Fibroblast of the conjunctiva (primary cell): ENCODE data around the gene CRYGD.
"Not testable (repeated sequence)": the region's sequence is repeated elsewhere in the genome, so short reads cannot be mapped to it uniquely, and the experiment has no call there.

ENCODE experiments used
- DNase-seq: peaks from one replicate; pipeline ENCODE4 v3.0.0-alpha.2; 2010; ENCODE audit warnings: low read depth

CRYGD gene

DNA sequence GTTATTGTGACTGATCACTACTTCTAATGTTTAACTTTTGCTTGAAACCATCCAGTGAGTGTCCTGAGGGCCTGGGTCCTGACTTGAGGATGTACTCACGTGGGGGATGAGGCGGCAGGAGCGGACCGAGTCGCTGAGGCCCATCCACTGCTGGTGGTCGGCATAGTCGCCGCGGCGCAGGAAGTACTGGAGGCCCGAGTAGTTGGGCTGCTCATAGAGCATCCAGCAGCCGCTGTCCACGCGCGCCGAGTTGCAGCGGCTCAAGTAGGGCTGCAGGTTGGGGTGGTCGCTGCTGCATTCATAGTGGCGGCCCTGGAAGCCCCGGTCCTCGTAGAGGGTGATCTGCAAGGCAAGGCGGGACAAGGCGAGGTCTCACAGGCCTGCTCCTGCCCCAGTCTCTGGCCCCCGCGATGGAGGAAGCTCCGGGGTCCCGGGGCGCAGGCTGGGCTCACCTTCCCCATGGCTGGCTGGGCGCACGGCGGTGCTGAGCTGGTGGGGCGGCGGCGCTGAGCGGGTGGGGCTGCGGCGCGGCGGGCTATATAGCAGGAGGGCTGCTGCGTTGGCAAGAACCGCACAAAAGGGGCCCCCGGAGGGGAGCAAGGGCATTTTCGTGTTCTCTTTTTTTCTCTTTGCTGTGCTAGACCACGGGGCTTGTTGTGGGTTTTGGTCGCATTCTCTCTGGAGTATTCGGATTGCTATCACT is at the start of gene CRYGD:
CRYGD (minus strand) TSS at position 512 of the 703 bp plus-strand sequence; CDS start at position 461, 51 bp downstream.
- DNase-seq = not testable (repeated sequence)

DNA sequence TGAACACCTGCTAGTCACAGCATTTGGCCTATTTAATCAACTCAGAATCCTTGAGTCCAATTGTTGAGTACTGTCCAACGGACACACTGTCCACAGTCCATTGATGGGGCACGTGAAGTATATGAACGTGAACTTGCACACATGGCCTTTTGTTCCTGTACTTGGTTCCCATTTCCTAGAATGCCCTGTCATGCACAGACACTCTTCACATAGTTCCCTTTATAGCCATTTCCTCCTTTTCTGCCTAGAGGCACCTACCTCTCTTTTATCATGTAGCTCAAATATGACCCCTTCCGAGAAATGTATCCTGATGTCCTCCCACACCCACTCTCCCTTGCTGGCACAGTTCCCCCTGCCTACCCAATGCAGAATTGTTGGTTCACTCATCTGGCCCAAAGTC is 47.8 kb upstream of the CRYGD start:
- no peak for DNase-seq

DNA sequence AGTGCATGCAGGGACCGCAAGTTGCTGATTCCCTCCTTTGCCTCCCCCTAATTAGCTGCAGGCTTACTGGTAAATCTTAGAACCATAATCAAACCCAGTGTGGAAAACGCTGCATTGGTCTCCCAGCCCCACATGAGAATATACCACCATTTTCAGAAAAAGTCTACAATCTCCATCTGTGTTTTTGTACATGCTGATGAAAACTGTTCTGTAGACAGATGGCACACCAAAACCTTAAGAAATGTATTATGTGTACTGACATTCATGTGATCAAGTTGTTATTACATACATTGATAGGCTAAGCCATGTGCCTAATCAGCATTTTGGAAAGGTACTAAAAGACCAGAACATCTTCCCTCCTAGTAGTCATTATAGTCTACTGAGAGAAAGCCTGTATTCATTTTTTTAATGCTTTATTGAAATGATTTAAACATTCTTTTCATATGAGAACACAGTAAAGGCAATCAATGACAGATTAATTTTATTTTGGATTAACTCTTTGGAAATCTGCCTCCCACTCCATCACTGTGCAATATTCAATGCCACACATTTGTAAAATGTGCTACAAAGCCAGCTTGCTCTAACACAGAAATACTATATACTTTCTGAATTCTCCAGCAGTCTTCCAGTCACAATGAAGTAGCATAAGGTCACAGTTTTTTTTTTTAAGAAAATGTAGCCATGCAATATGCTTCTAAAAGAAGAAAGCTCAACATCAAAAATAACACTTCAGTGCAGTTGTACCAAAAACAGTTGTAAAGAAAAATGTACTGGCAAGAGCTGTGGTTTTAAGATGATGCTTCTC is 40.8 kb upstream of the CRYGD start:
- DNase-seq = no peak

DNA sequence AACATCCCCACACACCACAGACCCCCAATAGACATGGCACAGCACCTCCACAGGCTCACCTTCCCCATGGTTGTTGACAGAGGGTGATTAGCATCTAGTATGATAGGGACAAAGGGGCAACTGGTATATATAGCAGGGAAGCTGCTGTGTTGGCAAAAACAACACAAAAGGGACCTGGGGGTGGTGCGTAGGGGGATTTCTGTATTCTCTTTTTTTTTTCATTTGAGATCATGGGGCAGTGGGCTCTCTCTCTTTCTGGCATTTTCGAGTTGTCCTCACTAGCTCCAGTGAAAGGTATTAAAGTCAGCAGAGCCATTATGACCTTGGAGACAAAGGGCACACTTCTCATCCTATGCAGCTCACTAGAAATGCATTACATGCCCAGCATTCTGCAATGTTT is 39.2 kb upstream of the CRYGD start, which contains the start of gene CRYGA:
CRYGA (minus strand) TSS at position 101 of the 400 bp plus-strand sequence; CDS start at position 68, 33 bp downstream.
- DNase-seq = no peak

DNA sequence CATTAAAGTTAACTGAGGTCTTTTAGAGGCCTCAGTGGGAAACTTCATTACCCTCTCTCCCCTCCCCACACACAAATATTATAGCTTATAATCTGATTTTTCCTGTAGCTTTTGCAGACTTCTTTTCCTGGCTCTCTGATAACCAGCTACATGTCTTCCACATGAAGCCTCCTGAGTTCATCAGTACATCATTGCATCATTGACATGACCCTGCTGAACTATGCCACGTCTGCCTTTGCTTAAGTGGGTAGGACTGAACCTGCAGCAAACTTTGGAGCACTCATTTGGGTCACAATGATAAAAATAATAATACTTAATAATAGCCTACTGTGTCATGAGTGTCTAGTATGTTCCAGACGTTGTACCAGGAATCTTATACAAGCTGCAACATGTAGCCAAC is 32.1 kb upstream of the CRYGD start:
- no peak for DNase-seq

DNA sequence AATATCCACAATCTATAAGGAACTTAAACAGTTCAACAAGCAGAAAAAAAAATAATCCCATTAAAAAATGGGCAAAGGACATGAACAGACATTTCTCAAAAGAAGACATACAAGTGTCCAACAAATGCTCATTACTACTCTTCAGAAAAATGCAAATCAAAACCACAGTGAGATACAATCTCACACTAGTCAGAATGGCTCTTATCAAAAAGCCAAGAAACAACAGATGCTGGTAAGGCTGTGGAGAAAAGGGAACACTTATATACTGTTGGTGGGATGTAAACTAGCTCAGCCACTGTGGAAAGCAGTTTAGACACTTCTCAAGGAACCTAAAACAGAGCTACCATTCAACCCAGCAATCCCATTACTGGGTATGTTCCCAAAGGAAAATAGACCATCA is 28.8 kb upstream of the CRYGD start:
- DNase-seq = no peak

DNA sequence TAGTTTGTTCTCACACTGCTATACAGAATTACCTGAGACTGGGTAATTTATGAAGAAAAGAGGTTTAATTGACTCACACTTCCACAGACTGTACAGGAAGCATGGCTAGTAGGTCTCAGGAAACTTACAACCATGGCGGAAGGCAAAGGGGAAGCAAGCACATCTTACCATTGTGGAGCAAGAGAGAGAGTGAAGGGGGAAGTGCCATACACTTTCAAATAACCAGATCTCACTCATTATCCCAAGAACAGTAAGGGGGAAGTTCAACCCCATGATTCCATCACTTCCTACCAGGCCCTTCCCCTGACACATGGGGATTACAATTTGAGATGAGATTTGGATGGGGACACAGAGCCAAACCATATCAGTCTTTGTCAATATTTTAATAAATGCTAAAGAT is 26.6 kb upstream of the CRYGD start:
- no peak for DNase-seq

DNA sequence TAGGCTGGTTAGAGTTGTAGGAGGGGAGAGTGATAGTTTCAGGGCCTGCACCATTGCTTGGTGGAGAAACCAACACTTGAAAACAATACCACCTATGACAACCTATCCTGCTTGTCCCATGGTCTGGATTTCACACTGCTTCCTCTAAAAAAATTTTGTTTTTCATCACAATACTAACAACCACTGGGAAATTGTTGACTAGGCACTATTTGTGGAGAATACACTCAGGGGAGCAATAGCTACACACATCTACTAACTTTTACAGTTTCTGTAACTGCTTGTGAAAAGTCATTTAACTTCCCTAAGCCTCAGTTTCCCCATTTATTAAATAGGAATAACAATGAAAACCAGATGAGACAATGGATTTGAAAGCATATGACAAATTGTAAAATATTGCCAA is 25.8 kb upstream of the CRYGD start:
- DNase-seq = no peak

DNA sequence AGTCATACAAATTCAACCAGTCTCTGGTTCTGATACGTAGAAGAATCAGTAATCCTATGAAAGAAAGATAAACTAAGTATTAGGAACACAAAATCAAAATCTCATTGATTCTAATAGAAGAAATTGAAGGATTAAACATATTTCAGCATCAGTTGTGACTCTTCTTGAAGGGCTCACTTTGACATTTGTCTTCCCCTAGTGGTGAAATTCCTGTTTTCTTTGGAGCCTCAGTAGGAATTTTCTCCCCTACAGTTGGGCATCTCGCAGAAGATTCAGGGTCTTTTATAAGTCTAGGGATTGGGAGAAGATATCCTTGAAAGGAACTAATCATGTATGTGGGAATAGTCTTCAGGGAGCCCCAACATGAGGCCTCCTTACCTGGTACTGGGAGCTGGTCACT is 24.5 kb upstream of the CRYGD start:
- DNase-seq = no peak

DNA sequence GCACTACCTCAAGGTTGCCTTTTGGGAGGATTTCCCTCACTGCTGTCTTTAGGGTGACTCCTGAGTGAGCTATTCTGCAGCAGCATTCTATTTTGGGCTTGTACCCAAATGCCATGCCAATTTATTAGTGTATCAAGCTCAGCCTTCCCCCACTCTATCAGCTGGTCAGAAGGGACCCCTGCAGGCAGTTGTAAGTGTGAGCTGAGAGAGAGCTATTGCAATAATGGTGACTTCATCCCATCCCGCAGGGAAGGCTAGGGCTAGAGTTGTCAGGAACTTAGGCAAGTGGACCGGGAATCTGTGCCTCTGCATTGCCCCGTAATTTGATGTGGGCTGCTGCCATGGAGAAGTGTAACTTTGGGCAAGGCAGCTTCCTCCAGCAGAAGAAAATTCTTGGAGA is 23.4 kb upstream of the CRYGD start:
- no peak for DNase-seq

DNA sequence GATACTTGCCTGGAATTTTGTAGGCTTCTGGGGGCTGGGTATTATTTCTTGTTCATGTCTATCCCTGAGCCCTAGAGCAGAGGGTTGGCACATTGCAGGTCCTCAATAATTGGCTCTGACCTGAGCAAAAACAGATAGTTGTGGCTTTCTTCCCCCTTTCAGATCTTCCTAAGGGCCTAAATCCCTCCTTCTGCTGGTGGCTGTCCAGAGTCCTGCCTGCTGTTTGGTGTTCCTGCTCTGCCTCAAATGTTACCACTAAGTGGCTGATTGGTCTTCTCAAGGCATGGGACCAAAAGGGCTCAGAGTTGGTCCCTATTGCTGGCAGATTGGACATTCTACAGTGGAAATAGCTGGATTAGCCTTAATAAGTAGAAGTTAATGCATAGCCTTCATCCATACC is 22.7 kb upstream of the CRYGD start:
- DNase-seq = no peak

DNA sequence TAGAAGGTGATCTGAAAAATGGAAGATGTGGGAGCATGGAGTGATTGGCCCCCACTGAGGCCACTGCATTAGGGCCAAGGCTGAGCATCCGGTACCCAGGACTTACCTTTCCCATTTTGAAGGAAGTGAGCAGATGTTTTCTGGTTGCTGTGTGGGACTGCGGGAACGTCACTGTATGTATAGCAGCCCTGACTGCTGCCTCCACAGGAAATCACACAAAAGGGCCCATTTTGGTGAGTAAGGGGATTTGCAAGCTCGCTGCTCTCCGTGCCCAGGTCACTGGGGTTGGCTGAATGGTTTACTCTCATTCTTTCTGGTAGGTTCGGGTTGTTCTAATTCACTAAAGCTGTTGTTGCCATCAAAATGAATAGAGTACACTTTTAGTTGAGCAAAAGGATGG is 21.7 kb upstream of the CRYGD start, which contains the start of gene CRYGB:
CRYGB (minus strand) TSS at position 153 of the 400 bp plus-strand sequence; CDS start at position 115, 38 bp downstream.
- no peak for DNase-seq

DNA sequence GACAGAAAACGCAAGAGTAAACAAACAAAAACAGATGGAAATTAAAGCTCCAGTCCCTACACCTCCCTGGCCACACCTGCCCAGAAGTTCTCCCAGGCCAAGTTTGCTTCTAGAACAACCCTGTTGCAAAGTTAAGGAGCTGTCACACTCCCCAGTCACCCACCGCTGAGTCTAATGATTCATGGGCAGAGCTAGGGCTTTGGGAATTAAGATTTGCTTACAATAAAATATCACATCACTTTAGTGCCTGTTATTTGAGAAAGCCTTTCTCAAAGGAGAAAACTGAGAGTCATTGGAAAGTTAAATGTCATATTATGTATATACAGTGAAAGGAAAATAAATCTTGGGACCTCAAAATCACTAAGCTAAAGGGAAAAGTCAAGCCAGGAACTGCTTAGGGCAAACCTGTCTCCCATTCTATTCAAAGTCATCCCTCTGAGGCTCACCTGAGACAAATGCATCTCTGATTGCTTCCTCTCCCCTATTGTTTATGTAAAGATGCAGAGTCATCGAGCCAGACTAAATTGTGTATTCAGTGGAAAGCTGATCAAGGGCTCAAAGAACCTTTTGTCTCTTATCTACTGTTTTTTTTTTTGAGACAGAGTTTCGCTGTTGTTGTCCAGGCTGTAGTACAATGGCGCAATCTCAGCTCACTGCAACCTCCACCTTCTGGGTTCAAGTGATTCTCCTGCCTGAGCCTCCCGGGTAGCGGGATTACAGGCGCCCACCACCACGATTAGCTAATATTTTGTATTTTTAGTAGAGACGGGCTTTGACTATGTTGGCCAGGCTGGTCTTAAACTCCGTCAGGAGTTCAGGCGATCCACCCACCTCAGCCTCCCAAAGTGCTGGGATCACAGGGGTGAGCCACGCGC is 18.8 kb upstream of the CRYGD start:
- DNase-seq = no peak

DNA sequence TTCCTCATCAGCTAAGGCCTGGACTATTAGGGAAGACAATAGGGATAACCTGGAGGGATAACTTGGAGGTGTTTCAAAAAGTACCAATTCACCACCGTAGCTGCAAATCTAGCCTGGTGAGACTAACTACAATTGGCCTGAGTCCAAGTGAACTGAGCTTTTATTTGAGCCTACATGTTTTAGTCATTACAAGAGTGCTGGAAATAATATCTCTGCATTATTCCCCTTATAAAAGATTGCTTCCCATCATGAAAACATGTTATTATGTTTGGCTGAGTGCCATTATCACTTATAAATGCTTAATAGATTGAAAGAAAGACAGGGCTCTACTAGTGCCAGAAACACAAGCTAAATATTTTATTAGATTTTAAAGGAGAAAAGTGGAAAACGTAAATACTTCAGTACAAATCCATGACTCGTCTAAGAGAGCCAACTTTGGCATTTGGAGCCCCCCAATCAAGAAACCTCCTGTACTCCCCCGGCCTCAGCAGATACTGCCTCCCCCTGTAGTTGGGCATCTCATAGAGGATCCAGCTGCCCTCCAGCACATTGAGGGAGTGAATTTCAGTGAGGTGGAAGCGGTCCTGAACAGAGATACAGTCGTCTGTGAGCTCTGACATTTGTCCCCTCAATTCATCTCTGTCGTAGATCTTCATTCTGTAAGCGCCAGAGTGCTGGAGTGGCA is 18.1 kb upstream of the CRYGD start:
- peak; percentile 5 for DNase-seq

DNA sequence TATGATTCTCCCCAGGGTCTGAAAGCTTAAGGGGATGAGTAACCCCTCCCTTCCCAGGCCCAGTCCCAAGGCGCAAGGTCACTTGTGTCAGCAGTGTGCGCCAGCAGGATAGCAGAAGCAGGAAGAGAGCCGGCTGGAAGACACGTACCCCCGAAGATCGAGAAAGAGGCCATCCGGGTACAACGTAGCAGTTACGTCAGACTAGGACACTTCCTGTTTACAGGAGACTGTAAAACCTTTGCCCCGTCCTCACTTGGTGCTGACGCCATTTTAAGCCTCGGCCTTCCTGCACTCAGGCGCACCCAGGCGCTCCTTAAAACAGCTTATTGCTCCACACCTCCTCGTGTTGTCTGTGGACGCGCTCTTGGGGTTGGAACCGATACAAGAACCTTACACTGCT is 15.1 kb upstream of the CRYGD start:
- DNase-seq = no peak

DNA sequence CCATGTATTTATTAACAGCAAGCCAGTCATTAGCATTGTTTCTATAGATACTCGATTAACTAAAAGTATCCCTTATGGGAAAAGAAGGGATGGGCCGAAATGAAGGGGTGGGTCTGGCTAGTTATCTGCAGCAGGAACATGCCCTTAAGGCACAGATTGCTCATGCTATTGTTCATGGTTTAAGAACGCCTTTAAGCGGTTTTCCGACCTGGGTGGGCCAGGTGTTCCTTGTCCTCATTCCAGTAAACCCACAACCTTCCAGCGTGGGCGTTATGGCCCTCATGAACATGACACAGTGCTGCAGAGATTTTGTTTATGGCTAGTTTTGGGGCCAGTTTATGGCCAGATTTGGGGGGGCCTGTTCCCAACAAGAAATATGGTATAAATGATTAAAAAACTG is 14.0 kb upstream of the CRYGD start:
- not testable (repeated sequence) for DNase-seq

DNA sequence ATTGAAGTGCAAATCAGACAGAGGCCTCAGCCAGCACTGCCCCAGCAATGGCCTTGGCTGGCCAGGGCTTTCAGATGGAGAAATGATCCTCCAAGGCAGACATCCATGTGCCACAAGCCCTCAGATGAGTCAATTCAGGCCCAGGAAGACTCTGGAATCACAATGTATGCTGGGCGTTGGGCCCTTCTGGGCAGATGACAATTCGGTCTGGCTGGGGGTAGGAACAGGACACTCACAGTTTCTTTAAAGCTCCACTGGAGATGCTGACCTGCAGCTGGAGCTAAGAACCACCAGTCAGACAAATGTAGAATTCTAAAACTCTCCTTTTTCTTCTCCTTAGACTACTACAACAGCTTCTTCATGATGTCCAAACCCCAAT is 12.4 kb upstream of the CRYGD start:
- DNase-seq = no peak

DNA sequence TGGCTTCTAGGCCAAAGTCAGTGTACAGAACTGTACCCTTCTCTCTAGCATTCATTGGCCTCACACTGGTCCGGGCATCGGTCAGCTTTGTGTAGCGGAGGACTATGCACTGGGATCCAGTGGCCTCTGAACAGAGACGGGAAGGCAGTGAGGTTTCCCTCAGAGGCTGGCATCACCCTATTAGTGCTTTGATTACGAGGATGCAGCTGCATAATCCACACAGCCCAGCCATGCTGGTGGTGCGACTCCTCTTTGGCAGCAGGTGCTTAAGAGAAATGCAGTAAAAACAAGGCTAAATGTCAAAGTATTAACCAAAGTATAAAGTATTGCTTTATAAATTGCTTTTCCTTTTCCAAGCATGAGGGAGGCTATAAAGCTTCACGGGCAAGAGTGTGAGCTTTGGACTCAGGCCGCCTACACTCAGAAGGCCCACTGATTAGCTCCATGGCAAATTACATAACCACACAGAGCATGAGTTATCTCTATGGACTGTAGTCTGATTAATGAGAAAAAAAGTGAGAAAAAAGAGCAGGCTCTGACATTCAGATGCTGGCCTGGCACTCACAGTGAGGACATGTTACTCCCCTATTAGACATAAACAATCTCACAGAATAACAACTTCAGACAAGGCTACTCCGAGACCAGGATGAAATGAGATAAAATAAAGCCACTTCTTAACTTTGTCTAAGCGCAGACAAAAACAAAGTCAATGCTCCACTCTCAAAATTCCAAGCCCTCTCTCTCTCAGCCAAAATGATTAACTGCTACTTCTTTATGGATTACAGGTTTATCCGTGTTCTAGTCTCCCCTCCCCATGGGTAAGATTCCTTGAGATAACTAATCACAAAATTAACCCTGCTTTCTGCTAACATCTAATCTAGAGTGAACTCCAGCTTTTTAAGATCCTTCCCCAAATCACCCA is 11.7 kb upstream of the CRYGD start:
- DNase-seq = no peak

DNA sequence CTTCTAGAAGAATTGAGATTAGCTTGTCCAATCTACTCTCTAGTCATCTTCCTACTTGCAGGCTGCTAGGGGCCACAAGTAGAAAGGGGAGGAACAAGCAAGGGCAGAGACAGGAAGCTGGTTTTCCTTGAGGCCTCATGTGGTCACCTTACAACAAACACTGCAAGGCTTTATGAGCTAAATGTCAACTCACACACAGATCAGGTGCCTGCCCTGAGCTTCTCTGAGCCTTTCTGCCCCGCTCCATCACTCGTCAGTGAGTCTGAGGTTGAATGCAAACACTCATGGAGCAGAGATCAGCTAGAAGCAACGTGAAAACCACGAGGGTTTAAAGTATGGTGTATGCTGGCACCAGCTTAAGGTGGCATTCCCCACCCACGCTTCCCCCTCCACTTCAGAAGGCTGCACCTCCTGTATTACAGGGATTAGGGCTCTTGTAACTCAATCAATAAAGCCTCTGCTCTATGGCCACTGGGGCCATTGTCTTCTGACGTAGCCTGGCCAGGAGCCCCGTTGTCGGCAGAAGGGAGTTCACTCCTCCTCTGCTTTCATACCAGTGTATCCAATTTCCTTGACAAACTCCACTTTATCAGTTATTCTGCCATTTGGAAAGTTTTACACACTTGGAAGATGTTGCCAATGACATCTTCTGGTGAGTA is 10.7 kb upstream of the CRYGD start:
- no peak for DNase-seq

DNA sequence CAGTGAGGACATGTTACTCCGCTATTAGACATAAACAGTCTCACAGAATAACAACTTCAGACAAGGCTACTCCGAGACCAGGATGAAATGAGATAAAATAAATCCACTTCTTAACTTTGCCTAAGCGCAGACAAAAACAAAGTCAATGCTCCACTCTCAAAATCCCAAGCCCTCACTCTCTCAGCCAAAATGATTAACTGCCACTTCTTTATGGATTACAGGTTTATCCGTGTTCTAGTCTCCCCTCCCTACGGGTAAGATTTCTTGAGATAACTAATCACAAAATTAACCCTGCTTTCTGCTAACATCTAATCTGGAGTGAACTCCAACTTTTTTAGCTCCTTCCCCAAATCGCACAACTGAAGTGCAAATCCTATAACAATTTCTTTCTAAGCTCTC is 6.4 kb upstream of the CRYGD start:
- DNase-seq = no peak
